ENCODE measurements around the gene SEL1L3. TPM values are rescaled to one million over a fixed set of nuclear protein-coding genes. Genes with fewer than 3 reads are reported as not detected.
A peak's percentile ranks its signal among the peaks of the same experiment; 100 is the strongest.
"Not testable (repeated sequence)": the region's sequence is repeated elsewhere in the genome, so short reads cannot be mapped to it uniquely, and the experiment has no call there.

Gene SEL1L3
- total RNA-seq, 1 donor from 2014 or later, result 3.9 TPM

- no peak for ATAC-seq
- intact Hi-C loops (cut with DNase I), result no loop called here
- no peak for DNase-seq (ENCODE audit: missing footprints)
Measured at GRCh38 chr4:25882226-25882625, 19.4 kb upstream of the SEL1L3 start.

GRCh38 chr4:25881193-25881592 lies 18.4 kb upstream of the SEL1L3 start:
- DNase-seq (ENCODE audit: missing footprints) (no peak), ATAC-seq (no peak)
- intact Hi-C loops (cut with DNase I), result no loop called here

GRCh38 chr4:25879991-25880651 lies 17.3 kb upstream of the SEL1L3 start:
- DNase-seq (ENCODE audit: missing footprints), result no peak
- ATAC-seq, result peak; percentile 89
- intact Hi-C loops (cut with DNase I), result no loop called here

GRCh38 chr4:25879587-25879986 lies 16.8 kb upstream of the SEL1L3 start:
- ATAC-seq (no peak), DNase-seq (ENCODE audit: missing footprints) (no peak)
- intact Hi-C loops (cut with DNase I), result no loop called here

GRCh38 chr4:25879091-25879584 lies 16.4 kb upstream of the SEL1L3 start:
- intact Hi-C loops (cut with DNase I), result no loop called here
- no peak for DNase-seq (ENCODE audit: missing footprints)
- ATAC-seq, result peak; percentile 19

- no peak for ATAC-seq
- no peak for DNase-seq (ENCODE audit: missing footprints)
- intact Hi-C loops (cut with DNase I), result no loop called here
Measured at GRCh38 chr4:25878676-25879075, 15.9 kb upstream of the SEL1L3 start.

- no peak for DNase-seq (ENCODE audit: missing footprints)
- intact Hi-C loops (cut with DNase I), result no loop called here
- no peak for ATAC-seq
Measured at GRCh38 chr4:25875281-25875745, 12.5 kb upstream of the SEL1L3 start.

- DNase-seq (ENCODE audit: missing footprints) (no peak), ATAC-seq (no peak)
- intact Hi-C loops (cut with DNase I), result no loop called here
Measured at GRCh38 chr4:25874655-25875054, 11.9 kb upstream of the SEL1L3 start.

GRCh38 chr4:25873632-25874129 lies 10.9 kb upstream of the SEL1L3 start:
- ATAC-seq, result no peak
- DNase-seq (ENCODE audit: missing footprints), result no peak
- intact Hi-C loops (cut with DNase I), result no loop called here

GRCh38 chr4:25872851-25873631 lies 10.3 kb upstream of the SEL1L3 start:
- DNase-seq (ENCODE audit: missing footprints), result no peak
- ATAC-seq, result no peak
- intact Hi-C loops (cut with DNase I), result no loop called here

- no peak for DNase-seq (ENCODE audit: missing footprints)
- ATAC-seq, result no peak
- intact Hi-C loops (cut with DNase I), result no loop called here
Measured at GRCh38 chr4:25870081-25870480, 7.3 kb upstream of the SEL1L3 start.

GRCh38 chr4:25867781-25868294 lies 5.0 kb upstream of the SEL1L3 start:
- DNase-seq (ENCODE audit: missing footprints), result no peak
- ATAC-seq, result no peak
- intact Hi-C loops (cut with DNase I), result no loop called here

GRCh38 chr4:25866401-25866800 lies 3.6 kb upstream of the SEL1L3 start:
- DNase-seq (ENCODE audit: missing footprints); ATAC-seq; intact Hi-C loops (cut with DNase I): not testable (repeated sequence)

GRCh38 chr4:25865586-25865985 lies 2.8 kb upstream of the SEL1L3 start:
- intact Hi-C loops (cut with DNase I), result no loop called here
- DNase-seq (ENCODE audit: missing footprints), result no peak
- ATAC-seq, result no peak

GRCh38 chr4:25863831-25864418 lies 1.1 kb upstream of the SEL1L3 start:
- intact Hi-C loops (cut with DNase I), result loop anchor here (2.0 kb wide), 1 partner anchor 51 kb away; the partner anchor contains the start of gene SMIM20
- ATAC-seq (no peak), DNase-seq (ENCODE audit: missing footprints) (no peak)

- intact Hi-C loops (cut with DNase I), result loop anchor here (2.0 kb wide), 1 partner anchor 51 kb away; the partner anchor contains the start of gene SMIM20
- ATAC-seq (peak; percentile 9), DNase-seq (ENCODE audit: missing footprints) (peak; percentile 66)
Measured at GRCh38 chr4:25863347-25863784, 578 bp upstream of the SEL1L3 start.

- no peak for ATAC-seq
- no peak for DNase-seq (ENCODE audit: missing footprints)
- intact Hi-C loops (cut with DNase I), result loop anchor here (2.0 kb wide), 1 partner anchor 53 kb away; the partner anchor contains the start of gene SMIM20
Measured at GRCh38 chr4:25861951-25862410, 807 bp downstream of the SEL1L3 start.

GRCh38 chr4:25861280-25861950 lies 1.4 kb downstream of the SEL1L3 start:
- ATAC-seq, result no peak
- no peak for DNase-seq (ENCODE audit: missing footprints)
- intact Hi-C loops (cut with DNase I), result no loop called here
